NCI-H1930 (cell line): ENCODE measurements around the gene B4GALT6.
"Not testable (repeated sequence)": the region's sequence is repeated elsewhere in the genome, so short reads cannot be mapped to it uniquely, and the experiment has no call there.

ENCODE experiments used
- DNase-seq, 2 experiments: peaks; one replicate each; lab custom pipeline; 2025; lab: John Stamatoyannopoulos, UW

Gene B4GALT6

GRCh38 chr18:31684279-31685096, at the start of gene B4GALT6:
Gene B4GALT6, minus strand, starts transcription at chr18:31684581. Its CDS starts 155 bp downstream, at chr18:31684426.
- peak in 1 of 2 experiments; percentile 20 for DNase-seq

DNA sequence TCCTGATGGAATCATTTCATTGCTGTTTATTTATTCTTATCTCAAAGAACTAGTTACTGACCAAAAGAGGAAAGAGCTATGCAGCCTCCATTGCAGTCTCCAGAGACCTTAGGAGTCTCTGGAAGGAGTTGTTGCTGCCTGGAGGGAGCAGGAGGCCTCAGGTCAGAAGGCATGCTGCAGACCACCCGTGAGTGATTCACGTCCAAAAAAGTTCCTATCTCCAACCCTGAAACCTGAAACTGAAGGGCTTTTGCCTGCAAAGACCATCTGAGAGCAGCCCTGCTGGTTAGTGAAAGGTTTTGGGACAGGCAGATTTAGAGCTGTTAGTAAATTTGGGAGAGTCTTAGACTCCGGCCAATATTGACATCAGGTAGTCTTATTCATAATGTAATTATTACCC, 47.2 kb upstream of the B4GALT6 start:
- DNase-seq, result no peak

GRCh38 chr18:31729196-31729595, 44.8 kb upstream of the B4GALT6 start:
- DNase-seq, result not testable (repeated sequence)

DNA sequence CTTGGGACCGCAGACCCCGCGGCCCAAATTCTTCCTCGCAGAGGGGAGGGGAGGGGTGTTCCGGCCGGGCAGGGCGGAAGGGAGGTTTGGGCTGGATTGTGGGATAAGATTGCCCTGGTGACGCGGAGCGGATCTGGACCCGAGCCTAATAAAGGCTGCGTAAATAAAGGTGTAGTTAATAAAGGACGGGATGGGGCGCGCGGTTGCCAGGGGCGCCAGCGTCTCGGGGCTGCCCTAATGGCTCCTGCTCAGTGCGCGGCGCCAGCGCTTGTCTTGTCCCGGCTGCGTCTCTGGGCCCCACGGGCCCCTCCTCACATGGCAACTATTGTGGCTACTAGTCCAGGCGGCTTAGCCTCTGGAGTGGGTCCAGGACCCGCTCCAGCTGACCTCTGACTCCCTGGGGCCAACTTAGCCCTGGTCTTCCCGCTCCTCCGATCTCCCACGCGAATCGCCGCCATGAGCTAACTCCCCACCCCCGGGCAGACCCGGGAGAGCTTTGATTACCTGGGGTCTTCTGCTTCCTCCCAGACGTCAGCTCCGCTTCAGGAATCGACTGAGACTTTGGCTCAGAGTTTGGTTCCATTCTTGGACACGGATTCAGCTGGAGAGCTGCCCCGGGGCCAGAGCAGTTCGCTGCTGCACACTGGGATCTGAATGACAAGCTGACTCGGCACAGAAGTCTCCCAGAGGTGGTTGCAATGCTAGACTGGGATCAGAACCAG, 39.8 kb upstream of the B4GALT6 start:
- DNase-seq, result no peak

GRCh38 chr18:31723639-31723989, 39.2 kb upstream of the B4GALT6 start:
- no peak for DNase-seq

GRCh38 chr18:31722369-31722957, 38.1 kb upstream of the B4GALT6 start:
- DNase-seq, result peak; percentile 66 to 75

GRCh38 chr18:31721601-31722000, 37.2 kb upstream of the B4GALT6 start:
- DNase-seq, result no peak

- DNase-seq, result no peak
These were observed 36.5 kb upstream of the B4GALT6 start for GRCh38 chr18:31720867-31721266.

- no peak for DNase-seq
These were observed 35.1 kb upstream of the B4GALT6 start for GRCh38 chr18:31719363-31720006.

- DNase-seq, result no peak
These were observed 34.0 kb upstream of the B4GALT6 start for GRCh38 chr18:31718386-31718785.

DNA sequence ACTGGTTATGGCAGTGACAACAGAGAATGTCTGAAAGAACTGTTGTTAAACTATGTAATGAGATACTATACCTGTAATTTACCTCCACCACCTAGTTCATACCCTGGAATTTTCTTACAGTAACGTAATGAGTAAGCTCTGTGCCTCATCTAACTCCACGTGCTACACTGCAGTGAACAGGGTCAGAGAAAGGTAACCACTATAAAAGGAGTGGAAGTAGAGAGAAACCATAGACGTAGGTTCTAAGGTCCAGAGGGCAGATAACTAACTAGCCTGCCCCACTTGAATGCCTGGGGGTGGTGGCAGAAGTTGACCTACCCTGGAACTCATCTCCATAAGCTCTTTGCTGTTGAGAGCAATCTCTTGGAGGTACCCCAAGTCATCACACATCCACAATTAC, 32.0 kb upstream of the B4GALT6 start:
- no peak for DNase-seq

DNA sequence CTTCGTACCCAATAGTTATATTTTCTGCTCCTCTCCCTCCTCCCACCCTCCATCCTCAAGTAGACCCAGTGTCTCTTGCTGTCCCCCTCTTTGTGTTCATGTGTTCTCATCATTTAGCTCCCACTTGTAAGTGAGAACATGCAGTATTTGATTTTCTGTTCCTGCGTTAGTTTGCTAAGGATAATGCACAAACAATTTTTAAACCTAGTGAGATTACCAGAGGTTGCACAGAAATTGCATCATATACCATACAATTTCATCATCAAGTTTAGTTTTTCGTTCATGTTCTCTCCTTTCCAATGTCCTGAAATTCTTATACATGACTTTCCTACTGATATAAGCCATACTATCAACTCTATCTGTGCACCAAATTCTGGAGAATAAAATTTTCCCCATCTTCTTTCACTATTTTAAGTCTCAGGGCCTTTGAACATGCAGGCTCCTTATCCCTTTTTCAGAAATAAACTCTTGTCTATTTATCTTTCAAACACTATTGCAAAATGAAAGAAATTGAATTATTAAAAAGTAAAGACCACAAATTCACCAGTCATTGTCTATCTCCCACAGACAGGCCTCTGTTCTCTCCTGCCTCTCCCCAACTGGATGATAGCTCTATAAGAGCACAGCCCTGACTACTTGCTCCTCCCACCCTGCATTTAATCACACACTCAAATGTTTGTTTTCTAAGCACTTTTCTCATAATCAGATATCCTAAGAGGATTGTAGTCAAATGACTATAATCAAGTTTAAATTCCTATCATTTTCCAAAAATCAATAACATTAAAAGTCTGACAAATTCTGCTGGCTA, 27.2 kb upstream of the B4GALT6 start:
- DNase-seq, result no peak

DNA sequence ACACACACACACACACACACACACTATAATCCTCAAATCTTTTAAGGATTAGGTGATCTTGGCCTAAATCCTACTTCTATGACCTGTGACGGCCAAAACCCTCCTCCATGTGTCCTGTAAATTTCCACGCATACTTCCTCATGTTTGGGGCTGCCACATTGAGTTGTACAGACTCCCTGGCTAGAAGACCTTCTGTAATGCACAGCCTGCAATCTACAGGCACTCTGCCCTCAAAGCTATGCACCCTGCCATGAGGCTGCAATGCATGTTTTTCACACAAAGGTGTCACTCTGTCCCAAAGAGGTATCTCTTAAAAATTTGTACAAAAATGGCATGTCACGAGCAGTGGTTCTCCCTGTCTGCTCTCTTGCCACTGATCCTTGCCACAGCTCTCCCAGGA, 26.4 kb upstream of the B4GALT6 start:
- DNase-seq, result no peak

GRCh38 chr18:31707815-31708214, 23.4 kb upstream of the B4GALT6 start:
- no peak for DNase-seq

DNA sequence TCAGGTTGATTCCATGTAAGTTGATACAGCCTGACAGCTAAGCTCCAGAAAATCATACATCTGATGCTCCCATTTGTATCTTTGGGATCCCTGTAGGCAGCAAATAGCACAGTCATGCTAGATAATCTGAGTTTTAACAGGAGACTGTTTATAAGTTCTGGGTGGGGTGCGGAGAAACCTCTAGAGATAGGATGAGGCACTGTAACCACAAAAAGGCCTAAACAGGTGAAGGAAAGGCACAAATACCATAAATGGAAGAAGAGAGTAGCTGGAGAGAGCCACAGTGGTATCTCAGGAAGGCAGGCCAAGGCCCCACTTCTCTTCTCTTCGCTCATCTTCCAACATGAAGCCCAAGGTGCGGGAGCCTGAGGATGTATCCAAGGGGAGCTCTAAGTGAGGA, 18.1 kb upstream of the B4GALT6 start:
- no peak for DNase-seq

DNA sequence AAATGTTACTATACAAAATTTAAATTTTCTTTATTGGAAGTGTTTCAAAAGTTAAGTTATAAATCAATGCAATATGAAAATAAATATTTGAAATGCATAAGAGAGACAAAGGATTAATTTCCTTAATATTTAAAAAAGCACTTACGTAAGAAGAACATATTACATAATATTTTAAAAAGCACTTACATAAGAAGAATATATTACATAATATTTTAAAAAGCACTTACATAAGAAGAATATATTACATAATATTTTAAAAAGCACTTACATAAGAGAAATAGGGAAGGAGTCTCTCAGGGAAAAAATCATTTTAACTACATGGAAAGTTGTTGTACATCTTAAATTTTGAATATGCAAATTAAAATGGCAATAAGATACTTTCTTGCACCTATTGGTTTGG, 17.4 kb upstream of the B4GALT6 start:
- no peak for DNase-seq

- DNase-seq, result no peak
These were observed 16.6 kb upstream of the B4GALT6 start for GRCh38 chr18:31700990-31701389.

DNA sequence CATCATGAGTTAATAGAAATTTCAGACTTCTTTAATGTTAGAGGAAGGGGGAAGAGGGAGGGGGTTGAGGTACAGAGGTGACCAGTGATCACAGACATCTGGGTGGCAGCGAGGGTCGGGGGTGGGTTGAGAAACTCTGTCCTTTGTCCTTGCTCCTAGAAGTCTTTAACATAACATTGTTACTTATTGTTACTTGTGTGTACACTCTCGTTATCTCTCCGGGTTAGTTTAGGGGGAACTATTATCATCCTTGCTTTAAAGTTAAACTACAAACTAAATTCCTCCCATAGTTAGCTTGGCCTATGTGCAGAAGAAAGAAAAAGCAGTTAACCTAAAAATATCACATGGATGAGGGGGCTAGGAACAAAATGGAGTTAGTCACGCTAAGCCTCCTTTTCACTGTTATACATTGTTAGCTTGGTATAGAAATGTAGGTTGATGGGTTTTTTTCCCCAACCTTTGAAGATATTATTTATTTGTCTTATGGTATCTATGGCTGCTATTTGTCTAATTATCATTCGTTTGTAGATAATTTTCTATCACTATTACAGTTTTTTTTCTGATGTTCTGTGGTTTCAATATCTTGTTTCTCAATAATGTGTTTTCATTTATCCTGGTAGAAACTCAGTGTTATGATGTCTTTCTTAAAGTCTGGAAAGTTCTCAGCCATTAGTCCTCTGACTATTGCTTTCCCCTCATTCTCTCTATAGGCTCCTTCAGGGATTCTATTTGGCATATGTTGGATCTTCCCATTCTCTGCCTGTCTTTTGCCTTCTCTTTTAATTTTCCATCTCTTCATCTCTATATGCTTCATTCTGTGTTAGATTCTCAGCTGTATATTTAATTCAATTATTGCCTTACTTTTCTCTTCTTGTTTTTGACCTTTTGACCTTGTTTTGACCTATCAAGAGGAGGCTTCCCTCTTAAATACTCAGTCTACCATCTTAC, 13.2 kb upstream of the B4GALT6 start:
- no peak for DNase-seq

DNA sequence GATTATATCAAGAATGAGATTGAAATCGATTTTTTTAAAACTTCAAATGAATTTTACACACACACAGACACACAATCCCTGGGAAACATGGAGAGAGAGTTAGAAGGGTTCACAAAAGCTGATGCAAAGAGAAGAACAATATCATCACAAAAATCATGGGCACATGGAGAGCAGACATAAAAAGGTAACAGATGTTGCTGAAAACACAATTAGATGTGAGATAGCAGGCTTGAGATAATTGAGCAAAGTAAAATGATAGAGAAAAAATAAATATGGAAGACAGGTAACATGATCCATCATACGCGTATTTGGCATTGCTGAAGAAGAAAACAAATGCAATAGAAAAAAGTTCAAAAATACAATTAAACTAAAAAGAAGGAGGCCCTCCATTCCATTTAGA, 11.6 kb upstream of the B4GALT6 start:
- DNase-seq, result no peak

- no peak for DNase-seq
These were observed 9.9 kb upstream of the B4GALT6 start for GRCh38 chr18:31694297-31694696.

DNA sequence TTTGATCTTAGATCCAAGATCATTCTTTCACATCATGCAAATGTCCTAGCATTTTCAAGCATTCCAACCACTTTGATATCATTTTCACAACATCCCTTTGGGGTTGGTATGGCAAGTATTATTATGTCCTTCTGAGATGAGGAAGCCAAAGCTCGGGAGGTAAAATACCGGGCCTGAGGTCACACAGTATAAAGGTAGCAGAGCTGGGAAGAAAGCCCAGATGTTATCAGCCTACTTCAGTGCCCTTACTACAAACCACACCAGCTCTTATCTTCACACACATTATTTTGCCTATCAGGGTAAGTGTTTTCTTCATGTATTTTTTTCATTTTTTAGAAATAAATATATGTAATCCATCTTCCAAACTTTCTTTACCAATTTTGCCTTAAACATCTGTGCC, 4.2 kb upstream of the B4GALT6 start:
- DNase-seq, result no peak
